GM19043 (cell line): ENCODE data around the gene SRD5A3.

Experiments
- ATAC-seq: cut with Tn5 transposase; IDR thresholded peaks from one replicate; pipeline ENCODE4 v1.9.1; 2021; ENCODE audit warnings: low read depth; ENCODE audit not compliant: unreplicated experiment

SRD5A3 gene

GRCh38 chr4:55372259-55372658, 26.2 kb downstream of the SRD5A3 start:
- no peak for ATAC-seq

GRCh38 chr4:55373461-55373860, 27.4 kb downstream of the SRD5A3 start:
- no peak for ATAC-seq

- ATAC-seq: no peak
Measured at GRCh38 chr4:55376698-55377097, 30.7 kb downstream of the SRD5A3 start.

- ATAC-seq: no peak
Measured at GRCh38 chr4:55378617-55379467, 32.8 kb downstream of the SRD5A3 start.

GRCh38 chr4:55380576-55380975, 34.5 kb downstream of the SRD5A3 start:
- no peak for ATAC-seq

- ATAC-seq: no peak
Measured at GRCh38 chr4:55381502-55381901, 35.5 kb downstream of the SRD5A3 start.

GRCh38 chr4:55382488-55383003, 36.5 kb downstream of the SRD5A3 start:
- no peak for ATAC-seq

GRCh38 chr4:55385201-55385649, 39.2 kb downstream of the SRD5A3 start:
- no peak for ATAC-seq

- peak; percentile 63 for ATAC-seq
Measured at GRCh38 chr4:55386073-55386472, 40.0 kb downstream of the SRD5A3 start.

- no peak for ATAC-seq
Measured at GRCh38 chr4:55386840-55387239, 40.8 kb downstream of the SRD5A3 start.

- ATAC-seq: no peak
Measured at GRCh38 chr4:55393461-55394320, 47.6 kb downstream of the SRD5A3 start.

- ATAC-seq: no peak
Measured at GRCh38 chr4:55395218-55395528, 49.1 kb downstream of the SRD5A3 start.

- peak; percentile 86 for ATAC-seq
Measured at GRCh38 chr4:55395529-55396307, 49.7 kb downstream of the SRD5A3 start, which contains the start of gene TMEM165. TMEM165 (plus strand) TSS chr4:55395957; CDS start chr4:55396190, 233 bp downstream.

GRCh38 chr4:55396308-55397125, 50.5 kb downstream of the SRD5A3 start:
- ATAC-seq: peak; percentile 18

GRCh38 chr4:55397126-55397436, 51.0 kb downstream of the SRD5A3 start:
- ATAC-seq: no peak

GRCh38 chr4:55397520-55398321, 51.7 kb downstream of the SRD5A3 start:
- ATAC-seq: no peak

GRCh38 chr4:55398461-55398860, 52.4 kb downstream of the SRD5A3 start:
- ATAC-seq: no peak

- no peak for ATAC-seq
Measured at GRCh38 chr4:55398966-55399365, 52.9 kb downstream of the SRD5A3 start.

- ATAC-seq: no peak
Measured at GRCh38 chr4:55399581-55399980, 53.5 kb downstream of the SRD5A3 start.
